H1 (cell line): ENCODE measurements around the gene RTN4. TPM values are rescaled to one million over a fixed set of nuclear protein-coding genes. Genes with fewer than 3 reads are reported as not detected.

Source experiments
- CTCF ChIA-PET: fragments of 300-600 bp; sonication (Branson Sonifier 250); formaldehyde crosslinking; loops from one replicate; lab custom pipeline; 2021; ENCODE audit not compliant: partially characterized antibody; lab: Charles Lee
- POLR2A ChIA-PET: fragments of 300-600 bp; sonication (Branson Sonifier 250); formaldehyde crosslinking; loops from one replicate; lab custom pipeline; 2021; ENCODE audit warnings: inconsistent platforms; ENCODE audit not compliant: partially characterized antibody; lab: Charles Lee
- DNase-seq, 2 experiments: peaks; one replicate each; pipeline versions ENCODE4 v3.0.0 to v3.0.0-alpha.2; 2010 to 2022; ENCODE audit warnings: low spot score in 2 of 2, low read depth in 1 of 2, mixed read lengths in 1 of 2
- FAIRE-seq: peaks from 2 replicates; lab custom pipeline; 2011; peaks lifted over from hg19 to GRCh38; lab: Jason Lieb, UNC
- H2AFZ ChIP-seq: 2 replicates; pipeline ENCODE4 v1.8.1; 2012; ENCODE audit warnings: low read length, inconsistent platforms
- H2AK5ac ChIP-seq: 2 replicates; pipeline ENCODE4 v1.6.1; 2013; ENCODE audit warnings: low read depth, low read length
- H2BK120ac ChIP-seq: replicated peaks from 2 replicates; pipeline ENCODE3; 2013; ENCODE audit warnings: low read depth, low read length, inconsistent platforms
- H2BK12ac ChIP-seq: 2 replicates; pipeline ENCODE4 v1.6.1; 2013; ENCODE audit warnings: low read depth, low read length
- H2BK15ac ChIP-seq: 2 replicates; pipeline ENCODE4 v1.6.1; 2013; ENCODE audit warnings: low read length
- H2BK20ac ChIP-seq: 2 replicates; pipeline ENCODE4 v1.6.1; 2013; ENCODE audit warnings: low read length
- H2BK5ac ChIP-seq: 2 replicates; pipeline ENCODE4 v1.6.1; 2013; ENCODE audit warnings: low read depth, low read length
- H3K14ac ChIP-seq: 2 replicates; pipeline ENCODE4 v1.6.1; 2013; ENCODE audit warnings: inconsistent platforms; ENCODE audit not compliant: insufficient read length
- H3K18ac ChIP-seq: 2 replicates; pipeline ENCODE4 v1.6.1; 2013; ENCODE audit warnings: low read length; ENCODE audit errors: extremely low read depth
- H3K23ac ChIP-seq: 2 replicates; pipeline ENCODE4 v1.6.1; 2013; ENCODE audit warnings: inconsistent platforms; ENCODE audit not compliant: insufficient read length
- H3K23me2 ChIP-seq: 2 replicates; pipeline ENCODE4 v1.6.1; 2013; ENCODE audit warnings: low read depth, low read length
- H3K27ac ChIP-seq: 2 replicates; pipeline ENCODE4 v1.6.1; 2011; ENCODE audit warnings: low read depth, low read length, inconsistent platforms
- H3K27me3 ChIP-seq, 4 experiments: replicated peaks in 1 of 4; 1 replicate in 1 of 4; 2 replicates in 3 of 4; pipeline versions ENCODE4 v1.6.1 to v1.8.1; 2011 to 2013; ENCODE audit warnings: low read length in 3 of 4, mild to moderate bottlenecking in 3 of 4, inconsistent platforms in 2 of 4, mixed read lengths in 2 of 4, moderate library complexity in 1 of 4; ENCODE audit not compliant: control insufficient read depth in 3 of 4, insufficient read depth in 3 of 4; ENCODE audit errors: extremely low read depth in 1 of 4
- H3K36me3 ChIP-seq, 4 experiments: 2 replicates each; pipeline versions ENCODE4 v1.6.1 to v1.8.1; 2011 to 2013; ENCODE audit warnings: mild to moderate bottlenecking in 4 of 4, low read length in 3 of 4, moderate library complexity in 2 of 4, control low read depth in 1 of 4, inconsistent platforms in 1 of 4; ENCODE audit not compliant: insufficient read depth in 4 of 4, control insufficient read depth in 2 of 4
- H3K4ac ChIP-seq: replicated peaks from 2 replicates; pipeline ENCODE3; 2013; ENCODE audit warnings: low read length, low read depth, mixed read lengths, inconsistent platforms; ENCODE audit not compliant: insufficient read length
- H3K4me1 ChIP-seq, 4 experiments: replicated peaks in 1 of 4; 1 replicate in 1 of 4; 2 replicates in 3 of 4; pipeline versions ENCODE4 v1.6.1 to v1.8.1; 2011 to 2013; ENCODE audit warnings: low read length in 3 of 4, inconsistent platforms in 2 of 4, mixed read lengths in 1 of 4; ENCODE audit not compliant: insufficient read depth in 4 of 4, control insufficient read depth in 3 of 4
- H3K4me2 ChIP-seq, 2 experiments: 2 replicates each; pipeline versions ENCODE4 v1.6.1 to v1.8.1; 2011 to 2013; ENCODE audit warnings: low read depth in 2 of 2, low read length in 2 of 2, control low read depth in 1 of 2, inconsistent platforms in 1 of 2, mild to moderate bottlenecking in 1 of 2; ENCODE audit not compliant: insufficient read depth in 1 of 2
- H3K4me3 ChIP-seq, 4 experiments: fragments of 200-600, 300-600 bp in 1 of 4; sonication (generic), shearing (Covaris generic), sonication (Bioruptor Twin) in 1 of 4; 2 replicates each; pipeline versions ENCODE4 v1.5.1 to v1.8.1; 2011 to 2016; ENCODE audit warnings: low read length in 4 of 4, low read depth in 3 of 4, control low read depth in 2 of 4, inconsistent platforms in 2 of 4, mild to moderate bottlenecking in 2 of 4, mixed read lengths in 1 of 4, moderate library complexity in 1 of 4; ENCODE audit not compliant: insufficient read depth in 2 of 4; ENCODE audit errors: extremely low read depth in 1 of 4
- H3K56ac ChIP-seq: replicated peaks from 2 replicates; pipeline ENCODE3; 2013; ENCODE audit warnings: low read depth, mild to moderate bottlenecking, mixed read lengths, low read length, inconsistent platforms; ENCODE audit not compliant: insufficient read length
- H3K79me1 ChIP-seq: 2 replicates; pipeline ENCODE4 v1.6.1; 2013; ENCODE audit warnings: low read depth, low read length, control low read depth
- H3K79me2 ChIP-seq, 2 experiments: 2 replicates each; pipeline versions ENCODE4 v1.6.1 to v1.8.1; 2012 to 2013; ENCODE audit warnings: low read length in 2 of 2, mild to moderate bottlenecking in 2 of 2, inconsistent platforms in 1 of 2; ENCODE audit not compliant: insufficient read depth in 2 of 2, control insufficient read depth in 1 of 2
- H3K9ac ChIP-seq, 4 experiments: replicated peaks in 1 of 4; 1 replicate in 1 of 4; 2 replicates in 3 of 4; pipeline versions ENCODE4 v1.6.1 to v1.8.1; 2011 to 2013; ENCODE audit warnings: low read depth in 3 of 4, low read length in 3 of 4, control low read depth in 2 of 4, mild to moderate bottlenecking in 2 of 4, moderate library complexity in 2 of 4, inconsistent platforms in 1 of 4; ENCODE audit errors: extremely low read depth in 1 of 4
- H3K9me3 ChIP-seq, 2 experiments: 2 replicates each; pipeline versions ENCODE4 v1.6.1 to v1.8.1; 2012 to 2013; ENCODE audit warnings: mild to moderate bottlenecking in 2 of 2, moderate library complexity in 2 of 2, control low read depth in 1 of 2, inconsistent platforms in 1 of 2, low read depth in 1 of 2, low read length in 1 of 2, mixed read lengths in 1 of 2; ENCODE audit not compliant: insufficient read depth in 2 of 2
- H4K20me1 ChIP-seq, 2 experiments: replicated peaks in 1 of 2; 2 replicates each; pipeline versions ENCODE3 to v1.8.1; 2011 to 2013; ENCODE audit warnings: inconsistent platforms in 2 of 2, low read length in 2 of 2, mild to moderate bottlenecking in 1 of 2; ENCODE audit not compliant: insufficient read depth in 2 of 2, control insufficient read depth in 1 of 2
- H4K5ac ChIP-seq: 2 replicates; pipeline ENCODE4 v1.6.1; 2013; ENCODE audit warnings: low read length, low read depth, mixed read lengths, inconsistent platforms; ENCODE audit not compliant: insufficient read length
- H4K8ac ChIP-seq: 2 replicates; pipeline ENCODE4 v1.8.0; 2013; ENCODE audit warnings: mild to moderate bottlenecking, moderate library complexity, low read length, inconsistent platforms; ENCODE audit not compliant: insufficient read depth; ENCODE audit errors: extremely low read depth
- H4K91ac ChIP-seq: replicated peaks from 2 replicates; pipeline ENCODE3; 2013; ENCODE audit warnings: low read length, mixed read lengths, inconsistent platforms; ENCODE audit not compliant: insufficient read length
- BCL11A ChIP-seq, 2 experiments: IDR thresholded peaks; one replicate each; pipeline ENCODE4 v1.6.1; 2011; ENCODE audit warnings: low read depth in 2 of 2, low read length in 2 of 2, mild to moderate bottlenecking in 2 of 2
- GABPA ChIP-seq: IDR thresholded peaks from 2 replicates; pipeline ENCODE4 v1.6.1; 2011; ENCODE audit warnings: mild to moderate bottlenecking, low read length, moderate library complexity, borderline replicate concordance; ENCODE audit not compliant: insufficient read depth
- GTF2F1 ChIP-seq: IDR thresholded peaks from 2 replicates; pipeline ENCODE4 v1.6.1; 2012; ENCODE audit warnings: low read depth, low read length, improper control_type of control experiment, borderline replicate concordance
- HDAC2 ChIP-seq, 2 experiments: fragments of 300-600 bp in 1 of 2; sonication (generic) in 1 of 2; IDR thresholded peaks; 2 replicates each; pipeline ENCODE4 v1.6.1; 2011 to 2012; ENCODE audit warnings: low read depth in 2 of 2, low read length in 2 of 2, mild to moderate bottlenecking in 2 of 2, moderate library complexity in 2 of 2, borderline replicate concordance in 1 of 2, inconsistent platforms in 1 of 2
- JUN ChIP-seq: IDR thresholded peaks from 2 replicates; pipeline ENCODE4 v1.6.1; 2011; ENCODE audit warnings: low read depth, mild to moderate bottlenecking, improper control_type of control experiment, low read length
- SAP30 ChIP-seq: fragments of 300-600 bp; sonication (generic); IDR thresholded peaks from 2 replicates; pipeline ENCODE4 v1.7.1; 2012; ENCODE audit warnings: low read length, moderate library complexity, mild to moderate bottlenecking, inconsistent platforms; ENCODE audit not compliant: insufficient read depth, insufficient replicate concordance
- SIN3A ChIP-seq, 2 experiments: IDR thresholded peaks in 1 of 2; conservative IDR thresholded peaks in 1 of 2; 2 replicates each; pipeline ENCODE4 v1.6.1; 2011 to 2012; ENCODE audit warnings: low read length in 2 of 2, improper control_type of control experiment in 1 of 2, low read depth in 1 of 2, mild to moderate bottlenecking in 1 of 2
- TAF1 ChIP-seq: IDR thresholded peaks from 2 replicates; pipeline ENCODE4 v1.6.1; 2011; ENCODE audit warnings: mild to moderate bottlenecking, low read depth, low read length
- YY1 ChIP-seq: IDR thresholded peaks from 2 replicates; pipeline ENCODE4 v1.6.1; 2011; ENCODE audit warnings: low read depth, mild to moderate bottlenecking, low read length
- WGBS, 2 experiments: shearing (Covaris generic) in 1 of 2; methylation state at CpG; one replicate each; pipeline versions ENCODE4 v1.1.6 to v1.1.7; 2013 to 2015; ENCODE audit warnings: low lambda C conversion rate in 2 of 2, mixed read lengths in 2 of 2, inconsistent platforms in 1 of 2, low coverage in 1 of 2, missing lambda C conversion rate in 1 of 2; ENCODE audit not compliant: insufficient replicate concordance in 2 of 2, insufficient coverage in 1 of 2, insufficient read length in 1 of 2; ENCODE audit errors: extremely low coverage in 1 of 2, missing lambda C conversion rate in 1 of 2; 5-methylcytosine and 5-hydroxymethylcytosine counted together
- polyA plus RNA-seq, 7 experiments: library from polyadenylated mRNA; depleted of rRNA in 3 of 7; stranded (reverse) in 5 of 7; unstranded in 2 of 7; fragments of >200 nt in 5 of 7; fragments of 200-250 nt in 2 of 7; gene quantifications; 1 replicate in 5 of 7; 2 replicates in 1 of 7; 4 replicates in 1 of 7; pipeline versions ENCODE4 v1.2.1 to v1.2.3, GENCODE V29; 2011 to 2013; ENCODE audit warnings: missing spikeins in 2 of 7, mixed read lengths in 2 of 7
- total RNA-seq: library from RNA; stranded (reverse); fragmentation: NEBNext Ultra II Directional; extraction: Animal tissue kit (Norgen Biotek cat#: 25700); gene quantifications from 2 replicates; pipeline ENCODE4 v1.2.1, GENCODE V29; 2021

Gene RTN4
- total and polyA plus RNA-seq, 2 of the 8 experiments (the other 6 are each of a cell fraction or from before 2014, with no cell fraction given) = 179 to 242 TPM

GRCh38 chr2:55088400-55088799 lies 38.1 kb upstream of the RTN4 start:
- Histone ChIP-seq H3K14ac (no peak overlapping the region), H3K9ac (no peak overlapping the region), H4K20me1 (no peaks in the 10 kb centered on the region), H2BK5ac (no peak overlapping the region), H2AFZ (no peak overlapping the region), H3K23me2 (no peaks in the 10 kb centered on the region), H3K23ac (no peak overlapping the region), H3K18ac (no peak overlapping the region), H4K8ac (no peak overlapping the region), H2BK12ac (no peak overlapping the region), H4K91ac (no peak overlapping the region), H3K79me2 (no peaks in the 10 kb centered on the region), H3K36me3 (no peaks in the 10 kb centered on the region), H3K27ac (no peak overlapping the region), H3K56ac (no peak overlapping the region), H3K4me2 (no peak overlapping the region), H2BK20ac (no peak overlapping the region), H3K4me3 (no peak overlapping the region), H2BK15ac (no peak overlapping the region), H2BK120ac (no peak overlapping the region), H3K4ac (no peak overlapping the region), H3K9me3 (no peaks in the 10 kb centered on the region), H3K79me1 (no peaks in the 10 kb centered on the region), H4K5ac (no peak overlapping the region), H3K27me3 (no peaks in the 10 kb centered on the region), H3K4me1 (no peaks in the 10 kb centered on the region; a peak in 1 of 7 replicates), H2AK5ac (no peak overlapping the region)
- 100% methylated on average over 1 of the region's 1 CpG; no CpG with 5 or more reads in 1 of the 2 experiments for WGBS, 2 experiments
- DNase-seq = no peak
- ChIA-PET CTCF (interaction anchor here (0.6 kb wide), 1 partner anchor 41 kb away, joined by 3 read pairs; no protein-coding TSS in a partner anchor), POLR2A (no interaction called here)
- FAIRE-seq = no peak
- TF ChIP-seq SIN3A (conservative IDR thresholded peaks at IDR 0.05 in 1 of 2, IDR thresholded peaks at IDR 0.05 in 1 of 2; ENCODE audit: low read depth in 1 of 2, low read length in 2 of 2) = no peak
- TF ChIP-seq TAF1 = no peak
- no peak for TF ChIP-seq SAP30
- no peak for TF ChIP-seq JUN
- no peak for TF ChIP-seq GABPA
- TF ChIP-seq BCL11A (IDR thresholded peaks at IDR 0.05; ENCODE audit: low read depth in 2 of 2, low read length in 2 of 2) = no peak
- no peak for TF ChIP-seq GTF2F1
- no peak for TF ChIP-seq HDAC2 (IDR thresholded peaks at IDR 0.05; ENCODE audit: borderline replicate concordance in 1 of 2, low read depth in 2 of 2, low read length in 2 of 2)
- no peak for TF ChIP-seq YY1
